ENCODE measurements around the gene TNRC6A.
"Not testable (repeated sequence)": the region's sequence is repeated elsewhere in the genome, so short reads cannot be mapped to it uniquely, and the experiment has no call there.

Gene TNRC6A

DNA sequence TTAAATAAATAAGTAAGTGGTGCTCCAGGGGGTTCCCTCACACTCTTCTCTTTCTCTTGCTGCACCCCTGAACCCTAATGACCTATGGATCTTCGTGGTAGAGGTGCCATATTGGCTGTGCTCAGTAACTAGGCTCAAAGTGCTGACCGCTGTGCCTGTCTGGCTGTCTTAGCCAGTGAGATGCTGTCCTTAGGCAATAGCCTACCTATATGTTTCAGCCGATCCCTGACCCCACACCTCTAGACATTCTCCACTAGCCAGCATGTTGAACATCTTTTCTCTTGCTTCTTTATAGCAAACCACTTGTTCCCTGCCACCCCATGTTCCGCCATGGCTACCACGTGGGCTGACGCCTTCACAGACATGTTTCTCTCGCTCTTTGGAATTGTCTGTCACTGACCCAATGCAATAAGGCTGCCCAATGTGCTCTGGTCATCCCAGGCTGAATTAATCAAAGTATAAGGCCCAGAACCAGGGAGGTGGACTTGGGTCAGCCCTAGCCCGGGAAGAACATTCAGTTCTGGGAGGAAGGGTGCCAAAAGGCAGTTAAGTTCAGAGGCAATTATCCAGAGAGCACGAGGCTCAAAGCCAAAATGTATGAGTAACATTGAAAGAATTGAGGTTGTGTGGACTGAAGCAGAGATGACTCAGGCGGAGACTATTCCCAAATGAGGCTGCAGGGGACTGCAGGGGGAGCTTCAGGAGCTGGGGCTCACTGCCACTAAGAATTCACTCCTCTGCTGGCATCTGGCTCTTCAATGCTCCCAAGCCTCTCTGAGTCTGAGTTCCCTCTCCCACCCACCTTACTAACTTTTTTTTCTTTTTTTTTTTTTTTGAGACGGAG, 28.7 kb upstream of the TNRC6A start:
- no peak overlapping the region for H3K27ac Mint-ChIP-seq
- H3K36me3 Mint-ChIP-seq (ENCODE audit: insufficient read depth), result no peaks in the 10 kb centered on the region
- H3K9me3 Mint-ChIP-seq, result no peaks in the 10 kb centered on the region
- H3K4me3 Mint-ChIP-seq, result no peak overlapping the region
- DNase-seq (no peak), ATAC-seq (replicated peaks) (no peak)
- H3K4me1 Mint-ChIP-seq (ENCODE audit: low read depth in 2 of 2), result no peaks in the 10 kb centered on the region
- peaks cover 8 to 23% of the 10 kb centered on the region in 2 donors for H3K27me3 Mint-ChIP-seq

GRCh38 chr16:24701521-24701951, 27.9 kb upstream of the TNRC6A start:
- ATAC-seq (replicated peaks) (no peak), DNase-seq (no peak)
- Mint-ChIP-seq H3K27ac (no peak overlapping the region), H3K27me3 (peaks cover 4 to 23% of the 10 kb centered on the region in 2 donors), H3K9me3 (no peaks in the 10 kb centered on the region), H3K36me3 (ENCODE audit: insufficient read depth) (no peaks in the 10 kb centered on the region), H3K4me3 (no peak overlapping the region), H3K4me1 (ENCODE audit: low read depth in 2 of 2) (no peaks in the 10 kb centered on the region)

DNA sequence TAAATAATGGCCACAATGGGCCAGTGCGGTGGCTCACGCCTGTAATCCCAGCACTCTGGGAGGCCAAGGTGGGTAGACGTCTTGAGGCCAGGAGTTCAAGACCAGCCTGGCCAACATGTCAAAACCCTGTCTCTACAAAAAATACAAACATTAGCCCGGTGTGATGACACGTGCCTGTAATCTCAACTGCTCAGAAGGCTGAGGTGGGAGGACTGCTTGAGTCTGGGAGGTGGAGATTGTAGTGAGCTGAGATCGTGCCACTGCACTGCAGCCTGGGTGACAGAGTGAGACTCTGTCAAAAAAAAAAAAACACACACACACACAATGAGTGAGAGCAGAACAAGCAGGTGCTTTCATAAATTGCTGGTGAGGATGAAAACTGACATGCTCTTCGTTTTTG, 21.7 kb upstream of the TNRC6A start:
- not testable (repeated sequence) for DNase-seq; H3K27ac Mint-ChIP-seq; H3K4me3 Mint-ChIP-seq; H3K27me3 Mint-ChIP-seq; H3K9me3 Mint-ChIP-seq; H3K36me3 Mint-ChIP-seq (ENCODE audit: insufficient read depth); ATAC-seq (replicated peaks); H3K4me1 Mint-ChIP-seq (ENCODE audit: low read depth in 2 of 2)

- ATAC-seq (replicated peaks), result no peak
- Mint-ChIP-seq H3K27me3 (peaks cover 17 to 22% of the 10 kb centered on the region in 2 donors), H3K9me3 (peaks cover 0 to 6% of the 10 kb centered on the region in 2 donors)
Observed at GRCh38 chr16:24713379-24713778, 16.1 kb upstream of the TNRC6A start.

GRCh38 chr16:24717411-24717810, 12.0 kb upstream of the TNRC6A start:
- Mint-ChIP-seq H3K27me3 (peaks cover 22 to 27% of the 10 kb centered on the region in 2 donors), H3K36me3 (ENCODE audit: insufficient read depth) (no peaks in the 10 kb centered on the region), H3K27ac (no peak overlapping the region), H3K9me3 (peaks cover 0 to 6% of the 10 kb centered on the region in 2 donors), H3K4me1 (ENCODE audit: low read depth in 2 of 2) (peaks cover 0 to 3% of the 10 kb centered on the region in 2 donors), H3K4me3 (no peak overlapping the region)
- ATAC-seq (replicated peaks), result no peak
- no peak for DNase-seq

More at GRCh38 chr16:24713379-24713778, 16.1 kb upstream of the TNRC6A start:
- DNase-seq, result no peak
- H3K36me3 Mint-ChIP-seq (ENCODE audit: insufficient read depth), result no peaks in the 10 kb centered on the region
- no peak overlapping the region for H3K4me3 Mint-ChIP-seq
- H3K27ac Mint-ChIP-seq, result no peak overlapping the region
- no peaks in the 10 kb centered on the region for H3K4me1 Mint-ChIP-seq (ENCODE audit: low read depth in 2 of 2)

- Mint-ChIP-seq H3K36me3 (ENCODE audit: insufficient read depth) (no peaks in the 10 kb centered on the region), H3K27ac (no peak overlapping the region)
Observed at GRCh38 chr16:24718967-24719521, 10.4 kb upstream of the TNRC6A start.

DNA sequence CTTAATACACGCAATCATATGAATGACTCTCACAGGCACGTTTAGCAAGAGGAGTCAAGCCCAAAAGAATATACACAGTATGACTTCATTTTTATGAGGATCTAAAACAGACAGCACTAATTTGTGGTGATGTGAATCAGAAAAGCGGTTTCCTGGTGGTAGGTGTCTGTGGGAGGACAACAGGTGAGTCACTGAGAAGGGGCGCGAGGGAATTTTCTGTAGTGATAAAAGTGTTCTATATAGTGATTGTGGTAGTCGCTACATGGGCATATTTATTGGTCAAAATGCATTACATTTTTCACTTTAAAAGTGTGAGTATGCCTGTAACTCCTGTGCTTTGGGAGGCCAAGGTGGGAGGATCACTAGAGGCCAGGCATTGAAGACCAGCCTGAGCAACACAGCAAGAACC, 7.6 kb upstream of the TNRC6A start:
- Mint-ChIP-seq H3K27me3 (peaks cover 11 to 16% of the 10 kb centered on the region in 2 donors), H3K4me3 (no peak overlapping the region), H3K27ac (no peak overlapping the region), H3K9me3 (no peaks in the 10 kb centered on the region), H3K36me3 (ENCODE audit: insufficient read depth) (no peaks in the 10 kb centered on the region), H3K4me1 (ENCODE audit: low read depth in 2 of 2) (peaks cover 0 to 3% of the 10 kb centered on the region in 2 donors)
- no peak for DNase-seq
- peak; percentile 89 for ATAC-seq (replicated peaks)

More at GRCh38 chr16:24718967-24719521, 10.4 kb upstream of the TNRC6A start:
- Mint-ChIP-seq H3K4me1 (ENCODE audit: low read depth in 2 of 2) (peaks cover 0 to 3% of the 10 kb centered on the region in 2 donors), H3K9me3 (no peaks in the 10 kb centered on the region), H3K27me3 (peaks cover 22 to 27% of the 10 kb centered on the region in 2 donors), H3K4me3 (no peak overlapping the region)
- ATAC-seq (replicated peaks) (no peak), DNase-seq (no peak)

DNA sequence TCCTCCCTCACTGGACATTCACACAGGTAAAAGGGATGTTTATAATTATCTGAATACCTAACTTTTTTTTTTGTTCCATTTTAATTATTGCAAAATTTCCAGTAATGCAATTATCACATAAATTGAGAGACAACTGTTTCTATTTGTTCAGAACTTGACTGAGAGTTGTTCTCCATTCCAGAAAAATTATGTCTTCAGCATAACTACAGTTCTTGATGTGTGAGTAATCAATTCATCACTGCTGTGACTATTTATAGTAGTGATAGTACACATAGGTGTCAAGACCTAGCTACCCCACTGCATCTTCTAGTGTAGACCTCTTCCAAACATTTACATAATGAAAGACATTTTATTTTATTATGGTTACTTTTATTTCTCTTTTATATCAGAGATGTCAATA, 5.8 kb upstream of the TNRC6A start:
- Mint-ChIP-seq H3K27me3 (peaks cover 2% of the 10 kb centered on the region in 2 donors), H3K4me1 (ENCODE audit: low read depth in 2 of 2) (peaks cover 4% of the 10 kb centered on the region in 2 donors), H3K4me3 (no peak overlapping the region), H3K9me3 (no peaks in the 10 kb centered on the region), H3K36me3 (ENCODE audit: insufficient read depth) (peaks cover 4% of the 10 kb centered on the region), H3K27ac (no peak overlapping the region)
- ATAC-seq (replicated peaks) (no peak), DNase-seq (no peak)

GRCh38 chr16:24728011-24728410, 1.4 kb upstream of the TNRC6A start:
- H3K9me3 Mint-ChIP-seq, result no peaks in the 10 kb centered on the region
- H3K27me3 Mint-ChIP-seq, result no peaks in the 10 kb centered on the region
- ATAC-seq (replicated peaks) (no peak), DNase-seq (no peak)
- H3K36me3 Mint-ChIP-seq (ENCODE audit: insufficient read depth), result peaks cover 29% of the 10 kb centered on the region
- H3K4me1 Mint-ChIP-seq (ENCODE audit: low read depth in 2 of 2), result peaks cover 18 to 31% of the 10 kb centered on the region in 2 donors
- H3K27ac Mint-ChIP-seq, result peak overlapping the region in 1 of 2 donors; percentile 46
- peak overlapping the region in 1 of 2 donors; percentile 21 for H3K4me3 Mint-ChIP-seq

DNA sequence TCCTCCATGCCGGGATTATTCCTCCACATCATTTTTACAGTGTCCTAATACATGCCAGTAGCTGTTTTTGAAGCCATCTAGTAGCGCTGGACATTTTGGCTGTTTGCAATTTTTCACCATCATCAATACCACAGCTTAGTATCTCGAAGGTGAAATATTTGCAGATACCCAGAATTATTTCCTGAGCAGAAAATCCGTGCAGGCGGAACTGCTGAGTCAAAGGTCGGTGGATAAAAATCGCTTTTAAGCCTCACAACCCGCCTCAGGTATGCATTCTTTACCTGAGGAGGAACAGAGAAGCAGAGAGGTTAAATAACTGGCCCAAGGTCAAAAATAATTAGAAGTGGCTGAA, 584 bp upstream of the TNRC6A start:
- no peaks in the 10 kb centered on the region for H3K27me3 Mint-ChIP-seq
- DNase-seq, result no peak
- no peaks in the 10 kb centered on the region for H3K9me3 Mint-ChIP-seq
- H3K4me3 Mint-ChIP-seq, result peak overlapping the region; percentile 99 to 100
- H3K27ac Mint-ChIP-seq, result peak overlapping the region; percentile 97 to 98
- peaks cover 32% of the 10 kb centered on the region for H3K36me3 Mint-ChIP-seq (ENCODE audit: insufficient read depth)
- peak; percentile 2 for ATAC-seq (replicated peaks)
- H3K4me1 Mint-ChIP-seq (ENCODE audit: low read depth in 2 of 2), result peaks cover 23 to 39% of the 10 kb centered on the region in 2 donors

DNA sequence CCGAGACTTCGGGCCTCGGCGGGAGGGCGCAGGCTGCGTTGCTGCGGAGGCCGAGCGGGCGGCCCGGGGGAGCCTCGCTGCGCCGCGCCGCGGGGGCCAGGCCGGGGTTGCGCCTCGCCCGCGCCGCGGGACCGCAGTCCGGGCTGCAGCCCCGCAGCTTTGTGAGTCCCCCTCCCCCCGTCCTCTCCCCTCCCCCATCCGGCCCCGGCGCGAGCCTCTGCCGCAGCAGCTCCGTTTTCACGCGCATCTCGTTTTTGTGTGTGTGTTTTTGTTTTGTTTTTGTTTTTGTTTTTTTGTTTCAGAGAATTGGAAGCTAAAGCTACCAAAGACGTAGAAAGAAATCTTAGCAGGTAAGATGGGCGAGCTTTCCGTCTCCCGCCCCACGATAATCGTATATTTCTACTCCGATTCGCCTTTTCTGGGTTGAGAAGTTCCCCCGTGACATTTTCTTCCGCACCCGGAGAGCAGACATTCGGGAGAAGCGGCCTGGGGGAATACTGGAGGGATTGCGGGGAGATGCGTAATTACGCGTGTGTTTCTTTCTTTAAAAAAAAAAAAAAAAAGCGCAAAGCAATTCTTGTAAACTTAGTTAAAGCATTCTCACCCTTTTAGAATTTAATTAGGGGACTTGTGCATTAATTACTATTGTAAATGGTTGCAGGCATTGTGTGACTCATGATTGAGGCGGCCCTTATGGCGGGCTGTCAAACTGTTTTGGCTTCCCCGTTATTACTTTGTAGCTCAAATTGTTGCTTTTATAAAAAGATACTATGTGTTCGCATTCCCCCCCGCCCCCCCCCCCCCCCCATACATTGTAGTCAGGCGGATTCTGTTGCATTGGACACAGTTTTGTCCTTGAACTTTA, 732 bp downstream of the TNRC6A start:
- H3K9me3 Mint-ChIP-seq, result no peaks in the 10 kb centered on the region
- peak overlapping the region; percentile 99 to 100 for H3K4me3 Mint-ChIP-seq
- H3K4me1 Mint-ChIP-seq (ENCODE audit: low read depth in 2 of 2), result peaks cover 32 to 48% of the 10 kb centered on the region in 2 donors
- peak; percentile 9 for ATAC-seq (replicated peaks)
- H3K27me3 Mint-ChIP-seq, result no peaks in the 10 kb centered on the region
- peaks cover 33% of the 10 kb centered on the region for H3K36me3 Mint-ChIP-seq (ENCODE audit: insufficient read depth)
- DNase-seq, result peak in 1 of 3 experiments; percentile 22
- peak overlapping the region; percentile 98 for H3K27ac Mint-ChIP-seq

- peaks cover 32 to 51% of the 10 kb centered on the region in 2 donors for H3K4me1 Mint-ChIP-seq (ENCODE audit: low read depth in 2 of 2)
- peak overlapping the region; percentile 99 to 100 for H3K4me3 Mint-ChIP-seq
- no peaks in the 10 kb centered on the region for H3K27me3 Mint-ChIP-seq
- no peaks in the 10 kb centered on the region for H3K9me3 Mint-ChIP-seq
- ATAC-seq (replicated peaks), result no peak
- H3K36me3 Mint-ChIP-seq (ENCODE audit: insufficient read depth), result peaks cover 33% of the 10 kb centered on the region
- H3K27ac Mint-ChIP-seq, result peak overlapping the region; percentile 98
- DNase-seq, result no peak
Observed at GRCh38 chr16:24730914-24731313, 1.5 kb downstream of the TNRC6A start.

DNA sequence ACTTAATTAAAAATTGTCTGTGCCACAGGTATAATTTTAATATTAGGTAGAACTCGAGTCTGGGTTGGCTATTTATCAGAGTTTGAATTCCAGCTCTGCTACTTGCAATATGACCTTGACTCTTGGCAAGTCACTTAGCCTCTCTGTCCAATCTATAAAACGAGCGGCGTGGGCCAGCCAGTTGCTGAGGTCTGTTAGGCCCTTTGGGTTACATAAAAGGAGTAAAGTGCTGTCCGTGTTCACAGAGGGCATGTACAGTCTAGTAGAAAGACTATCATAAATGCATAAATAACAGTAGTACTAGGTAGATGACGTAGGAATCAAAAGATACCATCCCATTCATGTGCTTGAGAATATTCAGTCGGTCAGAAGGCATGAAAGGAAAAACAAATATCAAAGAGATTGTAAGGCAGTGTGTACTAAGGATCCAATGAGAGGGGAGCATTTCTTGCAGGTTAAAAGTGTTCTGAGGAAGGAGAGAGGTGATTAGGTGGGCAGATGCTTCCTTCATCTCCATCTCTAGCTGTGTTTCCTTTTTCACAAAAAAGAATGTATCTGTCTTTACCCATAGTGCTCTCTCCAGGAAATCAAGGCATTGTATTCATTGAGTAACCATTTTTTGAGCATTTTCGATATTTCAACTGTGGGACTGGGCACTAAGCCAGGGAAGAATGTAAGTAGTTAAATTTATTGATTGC, 2.4 kb downstream of the TNRC6A start:
- Mint-ChIP-seq H3K4me3 (peak overlapping the region in 1 of 2 donors; percentile 100), H3K9me3 (no peaks in the 10 kb centered on the region), H3K4me1 (ENCODE audit: low read depth in 2 of 2) (peaks cover 37 to 59% of the 10 kb centered on the region in 2 donors), H3K27me3 (no peaks in the 10 kb centered on the region), H3K36me3 (ENCODE audit: insufficient read depth) (peaks cover 33% of the 10 kb centered on the region), H3K27ac (no peak overlapping the region)
- no peak for ATAC-seq (replicated peaks)
- no peak for DNase-seq
